ENCODE measurements around the gene LPCAT2. TPM values are rescaled to one million over a fixed set of nuclear protein-coding genes. Genes with fewer than 3 reads are reported as not detected.

Gene LPCAT2
- polyA plus RNA-seq, 2 of the 4 experiments (the other 2 are of a cell fraction): 8.0 to 16.3 TPM

- no peak for TF ChIP-seq JUNB (IDR thresholded peaks at IDR 0.05)
These were observed 19.0 kb upstream of the LPCAT2 start (continued) for GRCh38 chr16:55489956-55490265.

- WGBS (ENCODE audit: missing lambda C conversion rate): 56% methylated on average over 2 of the region's 2 CpGs
- 0 out of 3 replicates have a peak, but pooled peaks cover 3% of the 10 kb centered on the region for H3K4me1 ChIP-seq
- ATAC-seq (no peak), DNase-seq (ENCODE audit: low read depth in 1 of 2, low spot score in 1 of 2) (no peak), FAIRE-seq (no peak)
- H3K9me3 ChIP-seq: no peaks in the 10 kb centered on the region
- TF ChIP-seq BCL3 (IDR thresholded peaks at IDR 0.05) (no peak), FOSL2 (IDR thresholded peaks at IDR 0.05) (no peak), FOSL2 (CRISPR knock-in tag; IDR thresholded peaks at IDR 0.05) (no peak), MAX (IDR thresholded peaks at IDR 0.05) (no peak), CEBPB (IDR thresholded peaks at IDR 0.05) (no peak), TP53 (CRISPR knock-in tag; IDR thresholded peaks at IDR 0.05) (no peak), RFX5 (IDR thresholded peaks at IDR 0.05) (no peak), MYC (IDR thresholded peaks at IDR 0.05; ENCODE audit: borderline replicate concordance, low read length) (no peak), HOXB5 (CRISPR knock-in tag; IDR thresholded peaks at IDR 0.05) (no peak), PBX3 (IDR thresholded peaks at IDR 0.05) (no peak), SREBF2 (IDR thresholded peaks at IDR 0.05) (no peak), FOXS1 (CRISPR knock-in tag; IDR thresholded peaks at IDR 0.05) (no peak), SMC3 (IDR thresholded peaks at IDR 0.05) (no peak), GATA3 (IDR thresholded peaks at IDR 0.05; ENCODE audit: borderline replicate concordance) (no peak)
- ChIA-PET CTCF (interaction anchor here (0.9 to 1.6 kb wide), 4 partner anchors 9 to 25 kb away, joined by 3 to 11 read pairs (median 4); no protein-coding TSS in a partner anchor), POLR2A (no interaction called here)
- H3K27ac ChIP-seq: no peak overlapping the region
- no peak overlapping the region for H3K4me3 ChIP-seq
- no peak overlapping the region for H3K4me2 ChIP-seq
These were observed 18.6 kb upstream of the LPCAT2 start for GRCh38 chr16:55490301-55490700.

- 17% methylated on average over 4 of the region's 7 CpGs for WGBS (ENCODE audit: missing lambda C conversion rate)
- POLR2A ChIA-PET: no interaction called here
- no peak for TF ChIP-seq CBX2 (IDR thresholded peaks at IDR 0.05; ENCODE audit: borderline replicate concordance, low read depth)
- TF ChIP-seq ZSCAN20 (CRISPR knock-in tag; IDR thresholded peaks at IDR 0.05): no peak
- TF ChIP-seq REST (IDR thresholded peaks at IDR 0.05): no peak
- no peak for TF ChIP-seq POLR2AphosphoS2 (conservative IDR thresholded peaks at IDR 0.05; ENCODE audit: low read length)
- no peak for TF ChIP-seq JUN (IDR thresholded peaks at IDR 0.05)
- TF ChIP-seq KDM5A (IDR thresholded peaks at IDR 0.05): no peak
- TF ChIP-seq ZNF302 (CRISPR knock-in tag; IDR thresholded peaks at IDR 0.05): no peak
- no peak for TF ChIP-seq NFE2L2 (conservative IDR thresholded peaks at IDR 0.05; ENCODE audit: low read length)
- TF ChIP-seq ATOH8 (CRISPR knock-in tag; IDR thresholded peaks at IDR 0.05; ENCODE audit: low read depth): no peak
- no peak for TF ChIP-seq BCL3 (IDR thresholded peaks at IDR 0.05)
- TF ChIP-seq FOSB (CRISPR knock-in tag; IDR thresholded peaks at IDR 0.05): no peak
- no peak for TF ChIP-seq E2F6 (IDR thresholded peaks at IDR 0.05; ENCODE audit: borderline replicate concordance, low read depth)
- no peak for TF ChIP-seq USF2 (IDR thresholded peaks at IDR 0.05)
- no peak for TF ChIP-seq EHF (CRISPR knock-in tag; IDR thresholded peaks at IDR 0.05)
- no peak for TF ChIP-seq CBX8 (IDR thresholded peaks at IDR 0.05)
These were observed 17.2 kb upstream of the LPCAT2 start for GRCh38 chr16:55491691-55492090.

More at GRCh38 chr16:55491691-55492090, 17.2 kb upstream of the LPCAT2 start:
- CTCF ChIA-PET: interaction anchor here (0.7 to 3.9 kb wide), 2 partner anchors 23 to 27 kb away, joined by 3 to 25 read pairs; no protein-coding TSS in a partner anchor
- DNase-seq (ENCODE audit: low read depth in 1 of 2, low spot score in 1 of 2) (no peak), FAIRE-seq (no peak), ATAC-seq (no peak)
- Histone ChIP-seq H3K9me3 (no peaks in the 10 kb centered on the region), H3K4me2 (no peak overlapping the region), H3K27ac (no peak overlapping the region), H3K4me1 (0 out of 3 replicates have a peak, but pooled peaks cover 5% of the 10 kb centered on the region), H3K4me3 (no peak overlapping the region)
